ENCODE measurements around the gene CDK3.

Gene CDK3

GRCh38 chr17:75994802-75995370, 5.8 kb upstream of the CDK3 start:
- DNase-seq, result no peak

- no peak for DNase-seq
Observed at GRCh38 chr17:75995385-75995925, 5.2 kb upstream of the CDK3 start.

GRCh38 chr17:75996665-75997590, 3.7 kb upstream of the CDK3 start:
- no peak for DNase-seq

- DNase-seq, result no peak
Observed at GRCh38 chr17:75998327-75998795, 2.3 kb upstream of the CDK3 start.

- no peak for DNase-seq
Observed at GRCh38 chr17:76000016-76000754, 470 bp upstream of the CDK3 start.

- DNase-seq, result no peak
Observed at GRCh38 chr17:76002100-76002499, 1.4 kb downstream of the CDK3 start.

- no peak for DNase-seq
Observed at GRCh38 chr17:76003915-76004314, 3.3 kb downstream of the CDK3 start.

- no peak for DNase-seq
Observed at GRCh38 chr17:76004750-76005262, 4.2 kb downstream of the CDK3 start.

- DNase-seq, result peak; percentile 94
Observed at GRCh38 chr17:76005263-76006149, 4.9 kb downstream of the CDK3 start.

- DNase-seq, result no peak
Observed at GRCh38 chr17:76007131-76007849, 6.6 kb downstream of the CDK3 start.

- no peak for DNase-seq
Observed at GRCh38 chr17:76007850-76008165, 7.2 kb downstream of the CDK3 start.

- DNase-seq, result no peak
Observed at GRCh38 chr17:76008208-76008607, 7.6 kb downstream of the CDK3 start.

GRCh38 chr17:76008630-76009425, 8.2 kb downstream of the CDK3 start:
- no peak for DNase-seq

GRCh38 chr17:76009447-76009846, 8.8 kb downstream of the CDK3 start:
- no peak for DNase-seq

GRCh38 chr17:76009969-76010661, 9.5 kb downstream of the CDK3 start:
- DNase-seq, result no peak

GRCh38 chr17:76011951-76012350, 11.3 kb downstream of the CDK3 start:
- DNase-seq, result no peak

GRCh38 chr17:76013377-76013932, 12.8 kb downstream of the CDK3 start:
- no peak for DNase-seq

GRCh38 chr17:76014100-76014924, 13.7 kb downstream of the CDK3 start:
- DNase-seq, result peak; percentile 71

- DNase-seq, result peak; percentile 55
Observed at GRCh38 chr17:76014925-76015261, 14.2 kb downstream of the CDK3 start.

Measured in NCI-H2171 treated with DMSO at 0.1 percent for 48 hours (cell line).